Lung microvascular endothelial cell (primary cell): Measurements from ENCODE around the gene POLE. TPM values are rescaled to one million over a fixed set of nuclear protein-coding genes. Genes with fewer than 3 reads are reported as not detected.
A peak's percentile ranks its signal among the peaks of the same experiment; 100 is the strongest.

Source experiments
- DNase-seq, 2 donors: peaks; one replicate each; pipeline versions ENCODE4 v3.0.0 to v3.0.0-alpha.2; 2010; ENCODE audit warnings: low read depth in 2 of 2
- total RNA-seq: library from RNA; depleted of rRNA; stranded (reverse); fragments of >200 nt; gene quantifications from 2 replicates; pipeline ENCODE4 v1.2.1, GENCODE V29; 2014

POLE gene
- total RNA-seq, 1 donor from 2014 or later: 27.4 TPM

GRCh38 chr12:132632521-132633228, 54.5 kb downstream of the POLE start:
- no peak for DNase-seq

GRCh38 chr12:132631666-132632065, 55.5 kb downstream of the POLE start:
- DNase-seq: no peak

GRCh38 chr12:132630672-132631071, 56.5 kb downstream of the POLE start:
- no peak for DNase-seq

- DNase-seq: no peak
These were observed 57.8 kb downstream of the POLE start for GRCh38 chr12:132629330-132629729.

GRCh38 chr12:132625731-132626430, 61.3 kb downstream of the POLE start:
- DNase-seq: no peak

GRCh38 chr12:132624910-132625630, 62.1 kb downstream of the POLE start:
- DNase-seq: no peak

GRCh38 chr12:132624186-132624855, 62.8 kb downstream of the POLE start:
- DNase-seq: no peak

- DNase-seq: no peak
These were observed 63.9 kb downstream of the POLE start for GRCh38 chr12:132623072-132623869.

GRCh38 chr12:132622437-132623071, 64.6 kb downstream of the POLE start:
- peak in 1 of 2 donors; percentile 63 for DNase-seq

GRCh38 chr12:132621657-132622435, 65.3 kb downstream of the POLE start:
- DNase-seq: no peak

GRCh38 chr12:132620899-132621656, 66.1 kb downstream of the POLE start:
- DNase-seq: no peak

- DNase-seq: no peak
These were observed 66.8 kb downstream of the POLE start for GRCh38 chr12:132620113-132620898.

- no peak for DNase-seq
These were observed 67.6 kb downstream of the POLE start for GRCh38 chr12:132619386-132620112.

- DNase-seq: no peak
These were observed 68.1 kb downstream of the POLE start for GRCh38 chr12:132619071-132619385.

- no peak for DNase-seq
These were observed 68.5 kb downstream of the POLE start, which contains the start of gene P2RX2 for GRCh38 chr12:132618683-132619043. P2RX2 (plus strand) TSS chr12:132618776; CDS start chr12:132618817, 41 bp downstream.

GRCh38 chr12:132617822-132618682, 69.1 kb downstream of the POLE start:
- DNase-seq: no peak
